ENCODE measurements around the gene CLIP4.
A peak's percentile ranks its signal among the peaks of the same experiment; 100 is the strongest.
"Not testable (repeated sequence)": the region's sequence is repeated elsewhere in the genome, so short reads cannot be mapped to it uniquely, and the experiment has no call there.

Gene CLIP4

GRCh38 chr2:29105375-29105774, 9.8 kb upstream of the CLIP4 start:
- DNase-seq, result no peak

DNA sequence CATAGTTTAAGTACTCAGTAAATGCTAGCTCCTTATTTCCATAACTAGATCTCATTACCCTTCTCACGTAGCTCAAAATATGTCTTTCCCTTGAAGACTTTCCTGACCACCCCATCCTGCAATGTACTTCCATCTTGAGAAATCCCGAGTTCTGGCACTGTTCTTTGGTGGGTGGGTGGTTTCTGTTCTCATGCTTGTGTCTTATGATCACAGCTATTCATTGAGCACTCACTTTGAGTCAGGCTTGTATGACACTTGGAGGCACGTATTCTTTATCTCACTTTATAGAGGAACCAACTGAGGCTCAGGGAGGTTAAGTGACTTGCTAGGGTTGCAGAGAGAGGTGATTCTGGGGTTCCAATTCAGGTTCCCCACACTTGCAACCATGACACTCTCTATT, 9.0 kb upstream of the CLIP4 start:
- no peak for DNase-seq

GRCh38 chr2:29106980-29107388, 8.2 kb upstream of the CLIP4 start:
- no peak for DNase-seq

GRCh38 chr2:29107547-29107946, 7.7 kb upstream of the CLIP4 start:
- DNase-seq, result not testable (repeated sequence)

DNA sequence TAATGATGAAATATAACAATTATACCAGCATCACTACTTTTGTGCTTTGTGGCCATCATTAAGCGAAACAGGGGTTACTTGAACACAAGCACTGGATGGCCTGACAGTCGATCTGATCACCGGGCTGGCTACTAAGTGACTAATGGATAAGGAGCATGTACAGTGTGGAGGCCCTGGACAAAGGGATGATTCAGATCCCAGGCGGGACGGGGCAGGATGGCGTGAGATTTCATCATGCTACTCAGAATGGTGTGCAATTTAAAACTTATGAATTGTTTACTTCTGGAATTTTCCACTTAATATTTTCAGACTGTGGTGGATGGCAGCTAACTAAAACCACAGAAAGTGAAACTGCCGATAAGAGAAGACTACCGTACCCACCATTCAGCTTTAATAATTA, 7.0 kb upstream of the CLIP4 start:
- no peak for DNase-seq

- DNase-seq, result no peak
Observed at GRCh38 chr2:29109246-29109645, 6.0 kb upstream of the CLIP4 start.

DNA sequence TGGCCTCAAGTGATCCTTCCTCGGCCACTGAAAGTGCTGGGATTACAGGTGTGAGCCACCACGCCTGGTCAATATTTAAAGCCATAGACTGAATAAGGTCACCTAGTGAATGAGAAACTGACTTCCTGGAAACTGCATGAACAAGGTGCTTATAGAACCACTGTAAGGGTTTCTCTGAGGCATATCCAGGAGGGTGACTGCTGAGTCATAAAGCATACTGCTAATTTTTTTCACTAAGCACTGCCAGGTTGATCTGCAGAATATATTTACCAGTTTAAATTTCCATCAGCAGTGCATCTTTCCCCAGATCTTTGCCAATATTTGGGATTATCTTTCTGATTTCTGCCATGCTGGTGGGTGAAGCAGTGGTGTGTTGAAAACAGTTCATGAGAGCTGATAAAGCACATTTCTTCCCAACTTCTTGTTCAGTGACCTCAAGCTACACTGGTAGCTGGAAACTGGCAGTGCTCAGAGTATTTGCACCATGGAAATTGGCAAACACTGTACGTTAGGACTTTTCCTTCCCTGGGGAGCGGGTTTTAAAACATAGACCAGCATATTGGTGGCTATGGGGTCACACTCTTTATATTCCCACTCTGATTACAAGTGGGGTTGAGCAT, 4.2 kb upstream of the CLIP4 start:
- no peak for DNase-seq

GRCh38 chr2:29112379-29112778, 2.8 kb upstream of the CLIP4 start:
- no peak for DNase-seq

- DNase-seq, result peak; percentile 24
Observed at GRCh38 chr2:29113027-29113686, 2.1 kb upstream of the CLIP4 start.

DNA sequence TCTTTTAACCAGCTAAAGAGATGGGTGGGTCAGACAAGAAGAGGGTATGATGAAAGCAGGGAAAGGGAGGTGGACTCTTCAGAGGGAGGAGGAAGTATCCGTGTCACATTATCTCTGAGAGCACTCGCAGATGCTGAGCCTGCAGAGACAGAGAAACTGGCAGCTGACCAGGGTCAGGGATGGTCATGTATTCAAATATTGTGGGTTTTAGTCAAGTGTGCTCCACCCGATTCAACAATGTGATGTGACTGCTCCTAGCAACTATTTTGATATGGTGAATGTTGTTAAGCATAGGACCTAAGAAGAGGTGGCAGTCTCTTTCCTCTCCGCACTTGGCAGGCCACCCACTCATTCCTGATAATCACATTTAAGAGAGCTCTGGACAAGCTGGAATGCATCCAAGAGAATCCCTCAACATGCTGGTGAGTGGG, 1.3 kb upstream of the CLIP4 start:
- DNase-seq, result peak; percentile 32

DNA sequence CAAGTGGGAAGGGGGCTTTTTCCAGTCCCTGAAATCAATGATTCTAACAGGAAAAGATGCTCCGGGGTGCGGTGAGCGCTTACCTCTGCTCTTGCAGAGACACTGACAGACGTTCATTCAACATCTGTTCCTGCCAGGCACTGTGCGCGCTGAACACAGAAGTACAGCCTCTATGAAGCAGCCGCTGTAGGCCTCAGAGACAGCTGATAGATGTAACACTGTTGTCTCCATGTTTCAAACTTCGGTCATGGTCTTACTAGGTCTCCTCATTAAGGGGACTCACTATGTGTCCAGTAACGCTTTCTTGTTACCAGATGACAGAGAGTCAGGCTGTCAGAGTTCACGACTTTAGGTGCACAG, 649 bp upstream of the CLIP4 start:
- DNase-seq, result no peak

GRCh38 chr2:29115797-29116781, 874 bp downstream of the CLIP4 start:
- DNase-seq, result peak; percentile 61

GRCh38 chr2:29117636-29118303, 2.6 kb downstream of the CLIP4 start:
- no peak for DNase-seq

GRCh38 chr2:29119211-29119610, 4.0 kb downstream of the CLIP4 start:
- no peak for DNase-seq

DNA sequence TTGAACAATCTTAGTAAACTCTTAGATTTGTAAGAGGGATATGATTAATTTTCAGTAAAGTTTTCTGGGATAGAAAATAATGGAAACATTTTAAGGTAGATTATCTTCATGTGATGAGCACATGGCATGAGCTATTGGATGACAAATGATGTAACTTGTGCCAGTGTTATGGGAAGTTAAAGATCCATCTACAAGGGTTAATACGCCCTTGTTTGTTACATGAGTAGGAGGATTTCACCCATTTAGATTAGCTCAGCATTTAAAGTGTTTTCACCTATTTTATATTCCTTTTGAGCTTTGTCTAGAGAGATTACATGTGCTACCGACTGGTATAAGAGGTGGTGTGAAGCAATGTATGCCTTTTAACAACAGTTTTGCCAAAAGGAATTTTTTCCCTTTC, 5.6 kb downstream of the CLIP4 start:
- DNase-seq, result no peak

GRCh38 chr2:29123617-29124349, 8.6 kb downstream of the CLIP4 start:
- no peak for DNase-seq

DNA sequence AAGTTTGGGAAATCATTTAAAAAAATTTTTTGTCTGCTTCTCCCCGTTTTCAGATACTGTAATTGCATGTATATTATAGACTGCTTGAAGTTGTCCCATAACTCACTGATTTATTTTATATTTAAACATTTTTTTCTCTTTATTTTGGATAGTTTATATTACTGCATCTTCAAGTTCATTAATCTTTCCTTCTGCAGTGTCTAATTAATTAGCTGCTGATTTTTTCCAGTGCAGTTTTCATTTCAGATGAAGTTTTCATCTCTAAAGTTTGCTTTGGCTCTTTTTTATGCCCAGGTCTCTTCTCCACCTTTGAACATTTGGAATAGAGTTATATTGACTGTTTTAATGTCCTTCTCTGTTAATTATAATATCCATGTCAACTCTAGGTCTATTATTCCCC, 9.3 kb downstream of the CLIP4 start:
- DNase-seq, result no peak

GRCh38 chr2:29129586-29130281, 14.5 kb downstream of the CLIP4 start:
- DNase-seq, result no peak

- no peak for DNase-seq
Observed at GRCh38 chr2:29130295-29130694, 15.1 kb downstream of the CLIP4 start.

DNA sequence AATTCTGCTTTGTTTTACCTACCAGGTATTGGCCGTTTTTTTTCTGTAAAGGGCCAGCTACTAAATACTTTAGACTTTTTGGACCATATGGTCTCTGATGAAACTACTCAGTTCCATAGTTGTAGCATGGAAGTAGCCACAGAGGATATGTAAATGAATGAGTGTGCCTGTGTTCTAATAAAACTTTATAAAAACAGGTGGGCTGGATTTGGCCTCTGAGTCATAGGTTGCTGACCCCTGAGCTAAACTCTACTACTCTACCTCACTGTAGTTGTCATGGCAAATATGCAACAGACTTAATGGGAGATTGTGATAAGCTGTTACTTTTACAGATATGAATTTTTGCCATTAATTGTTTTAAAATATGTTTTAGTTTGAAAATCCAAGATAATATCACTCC, 19.7 kb downstream of the CLIP4 start:
- no peak for DNase-seq

DNA sequence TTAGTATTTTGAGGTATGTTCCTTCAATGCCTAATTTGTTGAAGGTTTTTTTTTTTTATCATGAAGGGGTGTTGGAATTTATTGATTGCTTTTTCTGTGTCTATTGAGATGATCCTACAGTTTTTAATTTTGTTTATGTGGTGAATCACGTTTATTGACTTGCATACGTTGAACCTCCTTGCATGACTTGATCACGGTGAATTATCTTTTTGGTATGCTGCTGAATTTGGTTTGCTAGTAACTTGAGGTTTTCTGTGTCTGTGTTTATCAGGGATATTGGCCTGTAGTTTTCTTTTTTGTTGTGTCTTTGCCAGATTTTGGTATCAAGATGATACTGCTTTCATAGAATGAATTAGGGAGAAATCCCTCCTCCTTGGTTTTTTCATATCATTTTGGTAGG, 23.9 kb downstream of the CLIP4 start:
- no peak for DNase-seq

DNA sequence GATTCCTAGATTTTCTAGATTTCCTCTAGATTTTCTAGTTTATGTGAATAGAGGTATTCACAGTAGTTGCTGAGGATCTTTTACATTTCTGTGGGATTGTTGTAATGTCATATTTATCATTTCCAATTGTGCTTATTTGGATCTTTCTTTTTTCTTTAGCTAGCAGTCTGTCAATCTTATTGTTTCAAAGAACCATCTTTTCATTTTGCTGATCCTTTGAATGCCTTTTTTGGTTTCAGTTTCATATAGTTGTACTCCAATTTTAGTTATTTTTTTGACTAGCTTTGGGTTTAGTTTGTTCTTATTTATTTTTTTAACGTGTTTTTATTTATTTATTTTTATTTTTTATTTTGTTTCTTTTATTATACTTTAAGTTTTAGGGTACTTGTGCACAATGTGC, 24.5 kb downstream of the CLIP4 start:
- DNase-seq, result no peak
